Renal cortical epithelial cell (primary cell): Measurements from ENCODE around the gene PPP1R2B. TPM values are rescaled to one million over a fixed set of nuclear protein-coding genes. Genes with fewer than 3 reads are reported as not detected.
A peak's percentile ranks its signal among the peaks of the same experiment; 100 is the strongest.
"Not testable (repeated sequence)": the region's sequence is repeated elsewhere in the genome, so short reads cannot be mapped to it uniquely, and the experiment has no call there.

Experiments used
- DNase-seq: peaks from one replicate; pipeline ENCODE4 v3.0.0-alpha.2; 2011; ENCODE audit warnings: low read depth
- total RNA-seq: library from RNA; depleted of rRNA; stranded (reverse); fragments of >200 nt; gene quantifications from 2 replicates; pipeline ENCODE4 v1.2.3, GENCODE V29; 2014

Gene PPP1R2B
- total RNA-seq: 0.05 and 0.17 TPM in 2 replicates

- DNase-seq: no peak
Observed at GRCh38 chr5:156850206-156850751, at the start of gene PPP1R2B. TSS of gene PPP1R2B (plus strand) at chr5:156850295. CDS start at chr5:156850563, 268 bp downstream.

GRCh38 chr5:156800929-156801328 lies 49.2 kb upstream of the PPP1R2B start:
- DNase-seq: no peak

GRCh38 chr5:156802501-156802900 lies 47.6 kb upstream of the PPP1R2B start:
- no peak for DNase-seq

DNA sequence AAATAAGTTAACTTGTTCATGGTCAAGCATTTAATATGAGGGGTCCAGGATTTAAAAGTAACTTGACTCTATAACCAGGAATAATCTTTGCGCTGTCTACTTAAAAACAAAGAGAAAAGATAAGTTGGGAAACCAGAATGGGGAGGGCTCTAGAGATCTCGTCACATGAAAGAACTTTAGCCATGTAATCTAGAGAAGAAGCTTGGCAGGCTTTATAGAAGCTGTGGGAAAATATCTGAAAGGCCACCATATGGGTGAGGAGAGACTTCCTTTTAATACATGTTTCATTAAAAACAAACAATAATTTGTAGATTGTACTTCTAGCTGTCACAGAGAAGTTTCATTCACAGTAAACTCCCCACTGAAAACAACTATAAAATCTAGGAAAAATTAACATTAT lies 46.7 kb upstream of the PPP1R2B start:
- DNase-seq: no peak

GRCh38 chr5:156812959-156813358 lies 37.1 kb upstream of the PPP1R2B start:
- DNase-seq: no peak

DNA sequence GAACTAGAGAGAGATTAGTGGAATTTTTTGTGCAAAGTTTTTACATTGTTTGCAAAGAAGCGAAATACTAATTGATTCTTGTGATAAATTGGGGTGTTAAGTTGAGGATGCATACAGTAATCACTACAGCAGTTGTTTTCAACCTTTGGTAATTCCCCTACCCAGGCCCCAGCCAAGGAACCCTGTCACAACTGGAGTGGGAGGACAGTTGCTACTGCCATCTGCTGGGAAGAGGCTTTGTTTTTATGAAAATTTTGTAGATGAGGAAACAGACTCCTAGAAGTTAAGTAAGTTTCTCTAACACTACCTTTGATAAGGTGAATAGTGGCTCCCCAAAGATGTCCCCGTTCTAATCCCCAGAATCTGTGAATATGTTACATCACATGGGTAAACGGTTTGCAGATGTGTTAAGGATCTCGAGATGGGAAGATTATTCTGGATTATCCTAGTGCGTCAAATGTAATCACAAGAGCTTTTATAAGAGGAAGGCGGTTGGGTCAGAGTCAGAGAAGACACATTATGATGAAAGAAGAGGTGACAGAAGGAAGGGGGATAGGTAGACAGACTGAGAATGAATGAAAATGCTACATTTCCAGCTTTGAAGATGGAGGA lies 34.0 kb upstream of the PPP1R2B start:
- peak; percentile 25 for DNase-seq

GRCh38 chr5:156819537-156819936 lies 30.6 kb upstream of the PPP1R2B start:
- no peak for DNase-seq

GRCh38 chr5:156819967-156820581 lies 30.0 kb upstream of the PPP1R2B start:
- no peak for DNase-seq

GRCh38 chr5:156824241-156824640 lies 25.9 kb upstream of the PPP1R2B start:
- DNase-seq: no peak

GRCh38 chr5:156824800-156825199 lies 25.3 kb upstream of the PPP1R2B start:
- peak; percentile 44 for DNase-seq

- DNase-seq: no peak
Observed at GRCh38 chr5:156825688-156826087, 24.4 kb upstream of the PPP1R2B start.

DNA sequence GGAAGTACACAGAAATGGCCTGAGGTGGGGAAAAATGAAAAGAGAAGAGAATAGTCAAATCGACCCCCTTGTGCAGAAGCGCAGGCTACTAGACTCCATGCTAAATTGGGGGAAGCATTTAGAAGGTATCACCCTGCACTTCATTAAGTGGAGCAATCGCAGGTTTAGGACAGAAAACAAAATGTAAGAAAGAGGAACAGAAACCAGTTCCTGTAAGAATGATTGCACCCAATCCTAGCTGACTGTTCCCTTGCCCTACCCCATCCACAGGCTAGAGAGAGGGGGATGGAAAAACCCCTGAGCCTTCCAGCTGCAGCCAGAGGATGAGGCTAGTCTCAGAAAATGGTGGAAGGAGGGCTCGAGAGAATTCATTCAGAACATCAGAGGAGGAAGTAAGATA lies 23.9 kb upstream of the PPP1R2B start:
- DNase-seq: no peak

DNA sequence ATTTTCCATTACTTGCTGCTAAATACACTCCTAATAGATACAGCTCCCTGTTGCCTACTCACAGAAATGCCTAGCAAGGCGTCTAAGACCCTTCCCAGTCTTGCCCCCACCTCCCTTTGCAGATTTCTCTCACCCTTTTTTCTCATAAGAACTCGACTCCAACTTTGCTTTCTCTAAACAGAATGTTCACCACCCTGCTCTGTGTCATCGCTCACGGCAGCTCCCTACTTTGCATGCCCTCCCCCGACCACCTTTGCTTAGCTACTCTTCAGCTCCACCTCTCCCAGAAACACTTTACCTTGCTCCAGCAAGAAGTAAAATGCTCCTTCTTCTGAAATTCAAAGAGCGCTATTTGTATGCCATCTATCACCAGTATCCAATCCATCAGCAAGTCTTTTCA lies 15.2 kb upstream of the PPP1R2B start:
- no peak for DNase-seq

GRCh38 chr5:156835905-156836304 lies 14.2 kb upstream of the PPP1R2B start:
- DNase-seq: peak; percentile 59

- DNase-seq: no peak
Observed at GRCh38 chr5:156836846-156837245, 13.2 kb upstream of the PPP1R2B start.

DNA sequence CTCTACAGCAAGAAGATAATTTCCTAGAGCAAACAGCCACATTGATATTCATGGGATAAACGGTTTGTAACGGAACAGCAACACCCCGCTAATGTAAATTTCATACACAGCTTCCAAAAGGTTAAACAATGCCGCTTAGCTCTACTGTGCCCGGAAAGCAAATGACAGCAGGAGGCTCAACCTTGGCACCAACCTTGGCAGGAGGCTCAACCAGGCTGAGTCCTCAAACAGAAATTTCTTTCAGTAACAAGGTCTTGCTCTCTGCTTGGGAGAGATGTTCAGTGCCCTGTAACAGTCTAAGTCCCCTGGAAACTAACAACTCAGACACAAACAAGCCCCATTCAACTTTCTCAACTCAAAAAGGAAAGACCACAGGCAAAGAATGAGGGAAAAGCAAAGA lies 11.1 kb upstream of the PPP1R2B start:
- DNase-seq: no peak

- peak; percentile 32 for DNase-seq
Observed at GRCh38 chr5:156841737-156842136, 8.4 kb upstream of the PPP1R2B start.

DNA sequence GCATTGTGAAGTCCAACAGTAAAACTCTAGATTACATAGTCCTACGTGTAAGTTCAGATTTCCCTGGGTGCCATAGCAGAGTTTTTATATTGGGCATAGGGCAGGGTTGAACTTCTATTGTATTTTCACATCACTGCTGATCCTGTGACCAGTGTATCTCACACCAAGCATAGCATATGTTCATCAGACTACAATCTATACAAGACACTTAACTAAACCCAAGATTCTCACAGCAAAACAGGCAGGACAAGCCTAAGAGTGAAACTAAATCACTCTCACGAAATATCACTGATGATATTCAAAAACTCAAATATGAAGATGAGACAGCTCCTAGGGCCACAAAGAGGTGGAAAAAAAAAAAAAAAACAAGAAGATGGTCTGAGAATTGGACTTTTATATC lies 3.2 kb upstream of the PPP1R2B start:
- DNase-seq: no peak

DNA sequence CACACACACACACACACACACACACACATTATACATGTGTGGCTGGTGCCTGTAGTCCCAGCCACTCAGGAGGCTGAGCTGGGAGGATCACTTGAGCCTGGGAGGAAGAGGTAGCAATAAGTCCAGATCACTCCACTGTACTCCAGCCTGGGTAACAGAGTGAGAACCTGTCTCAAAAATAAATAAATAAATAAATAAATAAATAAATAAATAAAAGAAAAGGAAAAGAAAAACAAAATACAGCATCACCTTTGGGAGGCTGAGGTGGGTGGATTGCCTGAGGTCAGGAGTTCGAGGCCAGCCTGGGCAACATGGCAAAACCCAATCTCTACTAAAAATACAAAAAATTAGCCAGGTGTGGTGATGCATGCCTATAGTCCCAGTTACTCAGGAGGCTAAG lies 1.6 kb upstream of the PPP1R2B start:
- DNase-seq: not testable (repeated sequence)

GRCh38 chr5:156851880-156852279 lies 1.8 kb downstream of the PPP1R2B start:
- DNase-seq: no peak

- DNase-seq: not testable (repeated sequence)
Observed at GRCh38 chr5:156853055-156853454, 3.0 kb downstream of the PPP1R2B start.

GRCh38 chr5:156865427-156865826 lies 15.3 kb downstream of the PPP1R2B start:
- DNase-seq: no peak

DNA sequence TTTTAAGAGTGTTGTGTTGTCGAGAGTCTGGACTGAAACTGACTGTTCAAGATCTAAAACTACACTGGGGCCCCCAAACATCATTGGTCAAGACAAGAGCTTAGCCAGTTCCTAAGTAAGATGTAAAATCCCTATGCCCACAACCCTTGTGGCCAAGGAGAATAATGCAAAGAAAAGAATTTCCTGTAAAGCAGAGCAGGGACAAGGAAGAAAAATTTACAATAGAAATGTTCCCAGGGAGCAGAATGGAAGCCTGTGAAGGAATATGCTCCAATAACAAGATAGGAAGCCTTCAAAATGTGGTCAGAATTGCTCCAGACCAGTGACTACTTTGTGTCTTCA lies 20.4 kb downstream of the PPP1R2B start:
- no peak for DNase-seq

DNA sequence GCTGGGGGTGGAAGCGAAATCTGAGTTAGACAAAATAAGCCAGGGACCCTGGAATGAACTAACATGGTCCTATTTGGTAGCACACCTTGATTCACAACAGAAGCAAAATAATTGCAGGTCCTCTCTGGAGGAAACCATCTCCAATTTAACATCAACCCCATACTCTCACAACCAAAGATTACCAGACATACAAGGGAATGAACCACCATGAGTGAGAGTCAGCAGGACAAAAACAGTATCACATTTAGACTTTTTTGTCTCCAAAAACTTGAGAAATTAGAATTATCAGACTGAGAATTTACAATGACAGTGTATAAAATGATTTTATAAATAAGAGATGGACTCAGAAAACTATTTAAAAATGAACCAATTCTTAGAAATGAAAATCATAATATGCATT lies 21.1 kb downstream of the PPP1R2B start:
- DNase-seq: no peak
